NCI-H2227 treated with DMSO at 0.1 percent for 48 hours (cell line): ENCODE results near the gene NDUFAF7.
"Not testable (repeated sequence)": the region's sequence is repeated elsewhere in the genome, so short reads cannot be mapped to it uniquely, and the experiment has no call there.

ENCODE experiments used
- DNase-seq: peaks from one replicate; lab custom pipeline; 2025; lab: John Stamatoyannopoulos, UW

NDUFAF7 gene

GRCh38 chr2:37282746-37283145, 51.3 kb downstream of the NDUFAF7 start:
- DNase-seq: no peak

DNA sequence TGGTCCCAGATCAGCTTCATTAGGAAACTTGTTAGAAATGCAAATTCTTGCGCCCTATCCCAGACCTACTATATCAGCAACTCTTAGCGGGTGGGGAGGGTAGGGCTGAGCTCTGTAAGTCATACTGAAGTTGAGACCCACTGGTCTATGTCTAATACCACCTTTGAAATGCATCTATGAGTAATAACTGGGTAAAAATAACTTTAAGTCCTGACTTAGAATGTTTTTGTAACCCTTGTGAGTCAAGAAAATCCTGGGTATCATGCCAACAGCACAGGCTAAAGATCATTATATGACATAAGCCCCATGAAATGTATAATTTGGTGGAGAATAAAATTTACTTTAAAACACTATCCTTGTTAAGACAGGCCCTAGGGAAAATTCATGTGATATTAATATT, 51.7 kb downstream of the NDUFAF7 start:
- DNase-seq: no peak

DNA sequence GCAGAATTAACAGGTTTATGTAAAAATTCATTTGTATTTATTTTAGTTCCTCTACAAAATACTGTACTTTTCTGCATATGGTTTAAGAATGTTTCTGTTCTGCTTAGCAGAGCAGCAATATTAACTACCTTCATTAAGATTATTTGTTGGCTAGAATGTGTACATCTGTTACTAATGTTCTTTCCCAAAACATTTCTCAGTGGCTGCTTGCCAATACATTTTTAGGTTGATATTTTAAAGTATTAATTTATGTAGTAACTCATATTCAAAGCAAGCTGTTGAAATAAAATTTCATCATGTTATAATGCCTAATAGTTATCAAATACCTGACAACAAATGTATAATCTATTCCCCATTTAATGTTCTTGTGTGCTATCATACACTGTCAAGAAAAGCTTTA, 52.9 kb downstream of the NDUFAF7 start:
- DNase-seq: no peak

- DNase-seq: no peak
These were observed 56.5 kb downstream of the NDUFAF7 start for GRCh38 chr2:37287966-37288365.

- DNase-seq: no peak
These were observed 60.2 kb downstream of the NDUFAF7 start for GRCh38 chr2:37291680-37292079.

- DNase-seq: not testable (repeated sequence)
These were observed 63.4 kb downstream of the NDUFAF7 start for GRCh38 chr2:37294858-37295257.

GRCh38 chr2:37295469-37296073, 64.1 kb downstream of the NDUFAF7 start:
- no peak for DNase-seq

GRCh38 chr2:37297632-37298031, 66.2 kb downstream of the NDUFAF7 start:
- DNase-seq: no peak
